GM19043 (cell line): ENCODE results near the gene TTC13.
A peak's percentile ranks its signal among the peaks of the same experiment; 100 is the strongest.
"Not testable (repeated sequence)": the region's sequence is repeated elsewhere in the genome, so short reads cannot be mapped to it uniquely, and the experiment has no call there.

Experiments
- ATAC-seq: cut with Tn5 transposase; IDR thresholded peaks from one replicate; pipeline ENCODE4 v1.9.1; 2021; ENCODE audit warnings: low read depth; ENCODE audit not compliant: unreplicated experiment

The TTC13 gene

DNA sequence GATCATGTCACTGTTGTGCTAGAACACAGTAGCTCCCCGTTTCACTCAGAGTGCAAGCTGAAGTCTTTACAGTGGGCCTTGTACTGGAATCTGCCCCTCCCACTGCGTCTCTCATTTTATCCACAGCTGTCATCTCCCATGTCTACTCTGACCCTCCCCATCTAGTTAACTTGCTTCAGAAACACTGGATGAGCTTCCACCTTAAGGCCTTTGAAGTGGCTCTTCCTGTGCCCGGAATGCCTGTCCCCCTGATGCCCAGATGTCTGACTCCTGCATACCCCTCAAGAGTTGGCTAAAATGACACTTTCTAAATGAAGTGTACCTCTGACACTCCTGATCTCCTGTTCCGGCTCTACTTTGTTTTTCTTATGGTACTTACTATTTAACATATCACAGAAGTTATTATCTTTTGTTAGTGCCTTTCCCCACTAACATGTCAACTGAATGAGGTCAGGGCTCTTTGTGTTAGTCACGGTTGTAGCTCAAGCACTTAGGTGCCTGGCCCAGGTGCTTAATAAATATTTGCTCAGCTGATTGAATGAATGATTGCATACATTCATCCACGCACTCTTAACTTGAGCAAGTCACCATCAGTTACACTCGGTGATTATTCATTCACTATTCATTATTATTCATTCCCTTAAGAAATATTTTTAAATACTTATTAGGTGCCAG lies 13.6 kb upstream of the TTC13 start:
- no peak for ATAC-seq

DNA sequence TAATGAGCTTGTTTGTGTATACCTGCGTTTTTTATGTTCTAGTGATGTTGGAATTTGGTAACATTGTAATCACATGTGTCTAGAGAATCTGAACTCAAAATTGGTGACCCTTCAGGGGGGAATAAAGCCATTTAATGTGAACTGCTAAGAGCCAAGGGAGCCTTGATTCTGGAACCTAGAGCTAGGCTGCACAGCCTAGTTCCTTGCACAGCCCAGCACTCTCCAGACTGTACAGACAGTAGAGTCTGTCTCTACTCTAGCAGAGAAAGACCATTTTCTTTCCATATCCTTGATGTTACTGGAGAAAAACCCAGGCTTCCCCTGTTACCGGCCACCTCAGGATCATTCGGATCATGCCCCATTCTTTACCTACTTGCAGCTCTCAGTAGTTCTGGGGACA lies 8.8 kb upstream of the TTC13 start:
- ATAC-seq: no peak

DNA sequence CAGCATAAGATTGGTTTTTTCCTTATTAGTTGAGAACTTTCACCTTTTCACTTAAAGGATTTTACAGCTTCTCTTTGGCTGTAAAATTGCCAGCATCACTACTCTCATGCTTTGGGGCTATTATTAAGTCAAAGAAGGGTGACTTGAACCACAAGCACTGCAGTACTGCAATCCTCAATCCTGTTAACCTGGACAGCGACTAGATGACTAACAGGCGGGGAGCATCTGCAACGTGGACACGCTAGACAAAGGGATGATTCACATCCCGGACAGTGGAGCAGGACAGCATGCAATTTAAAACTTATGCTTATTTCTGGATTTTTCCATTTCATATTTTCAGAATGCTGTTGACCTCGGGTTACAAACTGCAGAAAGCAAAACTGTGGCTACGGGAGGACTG lies 8.3 kb upstream of the TTC13 start:
- ATAC-seq: no peak

DNA sequence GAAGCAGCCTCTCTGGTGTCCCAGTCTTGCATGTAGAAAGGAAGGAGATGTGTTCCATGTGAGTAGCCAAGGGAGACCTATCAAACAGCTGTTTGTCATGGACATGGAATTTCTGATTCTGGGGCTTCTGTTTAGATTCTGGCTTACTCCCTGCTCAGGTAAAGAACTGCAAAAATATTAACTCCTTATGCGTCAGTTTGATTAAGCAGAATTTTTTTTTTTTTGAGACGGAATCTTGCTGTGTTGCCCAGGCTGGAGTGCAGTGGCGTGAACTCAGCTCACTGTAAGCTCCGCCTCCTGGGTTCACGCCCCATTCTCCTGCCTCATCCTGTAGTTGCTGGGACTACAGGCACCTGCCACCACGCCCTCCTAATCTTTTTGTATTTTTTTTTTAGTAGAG lies 7.0 kb upstream of the TTC13 start:
- no peak for ATAC-seq

DNA sequence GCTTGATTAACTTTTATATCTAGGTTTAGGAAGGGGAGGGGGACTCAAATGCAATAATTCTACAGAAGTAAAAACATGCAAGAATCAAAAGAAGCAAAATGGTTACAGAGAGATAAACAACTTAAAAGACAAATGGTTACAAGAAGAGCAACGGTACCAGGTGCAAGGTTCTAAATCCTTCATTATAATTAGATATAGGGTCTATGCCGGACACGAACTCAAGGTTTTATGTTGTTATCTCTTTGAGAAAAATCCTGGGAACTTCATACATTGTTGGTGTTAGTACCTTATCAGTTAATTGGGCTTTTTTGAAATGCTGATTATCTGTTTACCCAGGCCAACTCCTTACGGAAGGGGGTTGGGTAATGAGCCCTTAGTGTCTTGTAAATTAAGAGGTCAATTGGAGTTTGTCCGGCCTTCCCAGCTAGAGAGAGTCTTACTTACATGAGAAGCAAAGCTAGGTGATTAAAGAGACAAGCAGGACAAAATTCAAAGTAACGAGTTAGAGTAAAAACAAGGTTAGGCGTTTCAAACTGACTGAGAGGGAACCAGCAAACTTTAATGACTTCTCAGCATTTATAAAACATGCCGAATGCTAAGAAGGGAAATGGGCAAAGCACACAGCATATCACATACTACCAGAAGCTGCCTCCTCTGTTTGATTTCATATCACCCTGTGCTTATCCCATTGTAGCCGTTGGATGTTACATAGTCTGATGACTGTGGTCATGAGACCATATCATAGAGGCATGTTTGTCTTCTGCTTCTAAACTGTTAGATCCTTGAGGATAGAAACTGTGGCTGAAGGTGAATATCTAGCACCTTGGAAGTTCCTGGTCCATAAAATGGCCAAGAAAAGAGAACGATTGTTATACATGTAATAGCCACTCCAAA lies 6.2 kb upstream of the TTC13 start:
- not testable (repeated sequence) for ATAC-seq

DNA sequence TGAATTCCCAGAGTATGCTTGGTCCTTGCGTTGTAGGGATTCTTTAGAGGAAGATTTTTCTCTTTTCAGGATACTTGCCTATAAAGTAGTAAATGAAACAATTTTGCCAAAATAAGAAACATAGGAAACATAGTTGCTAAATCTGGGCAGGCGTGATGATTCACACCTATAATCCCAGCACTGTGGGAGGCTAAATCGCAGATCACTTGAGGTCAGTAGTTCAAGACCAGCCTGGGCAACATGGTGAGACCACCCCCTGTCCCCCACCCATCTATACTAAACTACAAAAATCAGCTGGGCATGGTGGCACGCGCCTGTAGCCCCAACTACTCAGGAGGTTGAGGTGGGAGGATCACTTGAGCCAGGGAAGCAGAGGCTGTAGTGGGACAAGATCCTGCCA lies 5.2 kb upstream of the TTC13 start:
- no peak for ATAC-seq

DNA sequence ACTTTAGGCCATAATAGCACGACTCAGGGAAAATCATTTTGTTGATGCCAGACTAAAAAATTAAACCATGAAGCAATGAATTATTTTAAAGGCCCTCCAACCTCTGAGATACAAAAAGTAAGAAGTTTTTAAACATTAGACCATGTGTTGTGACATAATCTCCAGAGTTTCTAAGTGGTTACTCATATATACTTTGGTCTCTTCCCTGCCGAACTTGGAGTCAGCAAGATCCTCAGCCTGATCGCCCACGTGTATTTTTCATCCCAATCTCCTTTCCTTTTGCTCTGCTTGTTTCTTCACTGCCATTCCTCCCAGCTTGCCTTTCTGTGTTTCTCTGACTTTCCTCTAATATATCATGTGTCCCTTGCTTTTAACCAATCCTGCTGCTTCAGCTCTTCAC lies 4.0 kb upstream of the TTC13 start:
- ATAC-seq: no peak

DNA sequence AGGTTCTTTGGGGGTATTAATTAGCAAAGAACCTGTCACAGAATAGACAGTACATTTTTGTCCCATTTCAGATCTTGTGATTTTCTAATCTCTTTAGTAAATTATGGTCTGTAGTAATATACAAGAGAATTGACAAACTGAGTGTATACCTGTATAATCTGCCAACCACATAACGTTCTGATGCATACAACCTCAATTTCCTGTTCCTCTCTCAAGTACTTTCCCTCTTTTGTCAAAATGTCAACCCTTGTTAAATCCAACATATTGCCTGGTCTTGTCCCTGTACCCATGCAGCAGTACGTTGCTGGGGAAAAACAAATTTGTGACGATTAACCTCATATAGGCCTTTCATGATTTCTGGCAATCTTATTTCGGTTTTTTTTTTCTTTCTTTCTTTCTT lies 1.3 kb upstream of the TTC13 start:
- ATAC-seq: no peak

DNA sequence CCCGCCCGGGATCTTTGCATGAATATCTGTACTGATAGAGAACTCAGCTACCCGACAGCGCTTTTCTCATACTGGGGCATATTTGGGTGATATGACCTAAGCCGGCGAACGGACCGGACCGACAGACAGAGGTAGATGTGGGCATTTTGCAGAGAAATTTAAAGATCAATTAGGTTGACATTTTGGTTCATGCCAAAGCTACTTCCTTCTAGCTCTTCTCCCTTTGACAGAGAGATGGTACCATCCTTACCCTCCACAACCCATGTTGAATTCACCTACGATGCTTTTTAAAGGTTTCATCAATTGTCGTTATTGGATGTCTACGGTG lies 692 bp upstream of the TTC13 start:
- no peak for ATAC-seq

DNA sequence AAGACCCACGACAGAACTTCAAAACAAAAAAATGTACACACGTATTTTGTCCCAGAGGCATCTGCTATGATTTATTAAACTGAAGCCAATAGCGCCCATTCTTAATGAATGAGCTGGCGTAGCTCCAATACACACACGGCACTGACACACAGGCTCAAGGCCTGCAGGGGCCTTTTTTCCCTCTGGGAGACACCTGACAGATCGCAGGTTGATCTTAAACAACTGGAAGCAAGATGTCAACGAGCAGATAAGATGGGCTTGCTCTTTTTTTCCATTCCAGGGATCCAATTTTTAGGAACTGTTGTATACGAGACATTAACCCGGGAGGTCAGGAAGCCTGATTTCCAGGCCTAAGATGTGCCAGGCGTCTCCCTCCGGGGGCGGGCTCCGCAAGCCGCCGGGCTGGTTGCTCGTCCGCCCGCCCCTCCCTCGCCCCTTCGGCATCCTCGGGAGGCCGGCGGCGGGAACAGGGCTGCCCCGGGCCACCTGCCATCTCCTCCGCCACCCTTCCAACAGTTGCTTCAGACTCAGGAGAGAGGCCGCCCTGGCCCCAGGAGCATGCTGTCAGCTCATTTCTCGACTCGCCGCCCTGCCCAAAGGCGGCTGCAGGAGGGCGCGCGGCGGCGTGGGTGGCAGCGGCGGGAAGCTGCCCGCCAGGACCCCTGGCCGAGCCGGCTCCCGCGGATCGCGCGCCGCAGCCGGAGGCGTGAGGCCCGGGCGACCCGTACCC lies 735 bp downstream of the TTC13 start:
- peak; percentile 0 for ATAC-seq

DNA sequence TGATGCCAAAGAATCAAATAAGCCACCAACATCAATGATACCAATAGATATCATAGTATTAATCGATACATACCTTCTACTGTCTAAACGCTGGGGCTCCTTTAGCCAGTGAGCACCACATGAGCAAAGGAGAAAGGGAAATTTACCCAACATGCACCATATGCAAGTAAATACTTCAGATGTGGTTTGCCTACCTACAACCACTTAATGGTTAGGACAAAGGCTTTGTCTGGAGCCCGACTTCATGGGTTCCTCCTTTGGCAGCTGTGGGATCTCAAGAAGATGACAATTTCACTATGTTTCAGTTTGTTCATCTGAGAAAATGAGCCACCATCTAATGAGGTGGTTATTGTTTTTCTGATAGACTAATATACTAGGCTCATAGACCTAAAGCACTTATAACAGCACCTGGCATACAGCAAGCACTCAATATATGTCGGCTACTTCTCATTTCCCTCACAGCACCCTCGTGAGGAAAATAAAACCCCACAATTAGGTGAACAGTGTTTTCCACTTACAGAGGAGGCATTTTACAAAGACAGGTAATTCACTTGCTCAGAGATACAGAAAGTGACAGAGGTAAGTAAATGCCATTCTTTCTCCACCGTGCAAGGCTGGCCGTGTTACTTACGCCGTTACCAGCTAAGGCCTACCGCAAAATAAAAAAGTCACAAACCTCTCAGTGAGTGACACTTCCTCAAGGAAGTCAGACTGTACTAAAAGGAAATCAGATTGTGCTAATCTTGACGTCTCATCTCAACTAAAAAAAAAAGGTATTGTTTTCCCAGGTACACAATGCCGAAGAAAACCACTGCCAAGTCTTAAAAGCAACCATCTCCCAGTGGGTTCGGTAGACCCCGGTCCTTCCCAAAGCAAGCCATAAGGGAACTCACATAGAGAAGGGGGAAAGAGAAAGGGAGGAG lies 1.6 kb downstream of the TTC13 start:
- no peak for ATAC-seq

DNA sequence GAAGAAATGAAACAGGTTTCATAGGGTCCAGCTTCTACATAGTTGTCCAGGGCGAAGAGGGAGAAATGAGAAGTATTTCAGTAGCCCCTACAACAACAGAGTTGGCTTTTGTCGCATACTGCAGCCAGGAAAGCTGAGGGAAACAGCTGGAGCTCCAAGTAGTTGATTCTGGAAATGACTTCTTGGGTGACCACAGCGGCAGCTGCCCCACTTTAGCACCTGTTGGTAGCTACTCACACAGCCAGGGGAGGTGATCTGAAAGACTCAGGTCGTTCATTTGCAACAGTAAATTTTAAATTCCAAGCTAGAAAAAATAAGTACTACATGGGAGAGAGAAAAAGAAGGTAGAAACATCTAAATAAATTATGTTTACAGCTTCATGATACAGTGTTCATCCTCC lies 2.3 kb downstream of the TTC13 start:
- no peak for ATAC-seq

DNA sequence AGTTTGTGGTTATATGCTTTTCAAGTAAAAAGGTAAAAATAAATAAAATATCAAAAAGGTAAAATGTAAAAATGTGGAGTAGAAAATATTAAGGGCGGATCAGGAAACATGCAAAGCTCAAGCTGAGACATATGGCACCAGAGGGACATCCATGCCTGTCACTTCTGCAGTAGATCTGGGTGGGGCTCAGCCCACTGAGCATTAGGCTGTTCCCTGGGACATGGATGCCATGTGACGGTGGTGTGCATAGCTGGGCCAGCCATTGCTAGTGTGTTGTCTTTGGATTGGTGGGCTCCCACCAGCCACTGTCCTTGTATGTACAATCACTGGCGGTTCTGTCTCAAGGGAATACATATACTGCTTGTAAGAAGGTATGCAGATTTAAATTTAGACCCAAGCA lies 3.0 kb downstream of the TTC13 start:
- no peak for ATAC-seq

DNA sequence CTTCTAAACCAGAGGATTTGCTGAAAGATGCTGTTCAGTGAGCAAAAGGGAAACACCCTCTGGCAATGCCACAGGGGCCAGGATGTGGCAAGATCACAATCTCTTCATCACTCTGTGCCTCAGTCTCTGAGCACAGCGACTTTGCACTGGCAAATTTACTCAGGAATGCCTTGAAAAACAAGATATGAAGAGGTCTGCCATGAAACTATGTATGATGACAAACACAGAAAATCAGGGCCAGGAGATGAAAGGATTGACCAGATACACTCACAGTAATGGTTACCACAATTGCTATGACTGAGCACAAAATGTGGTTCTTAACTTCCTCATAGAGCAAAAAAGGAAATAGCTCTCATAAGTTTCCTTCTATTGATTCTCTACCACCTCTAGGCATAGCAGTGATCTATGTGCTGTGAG lies 5.8 kb downstream of the TTC13 start:
- ATAC-seq: peak; percentile 81

DNA sequence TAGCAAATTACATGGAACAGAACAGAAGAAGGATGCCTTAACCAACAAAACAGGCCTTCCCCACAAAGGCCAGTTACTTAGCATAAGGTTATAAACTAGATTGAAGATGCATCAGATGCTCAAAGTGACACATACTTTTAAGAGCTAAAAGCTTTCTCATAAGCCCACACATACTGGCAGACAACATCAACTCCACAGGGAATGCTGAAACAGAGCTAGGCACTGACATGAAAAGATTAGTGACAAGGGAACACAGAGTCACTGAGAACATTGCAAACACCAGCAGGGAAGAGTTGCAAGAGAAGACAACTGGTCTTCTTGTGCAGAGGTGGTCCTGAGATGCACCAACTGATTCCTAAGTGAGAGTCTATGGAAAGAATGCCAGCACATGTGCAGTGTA lies 6.9 kb downstream of the TTC13 start:
- ATAC-seq: no peak

DNA sequence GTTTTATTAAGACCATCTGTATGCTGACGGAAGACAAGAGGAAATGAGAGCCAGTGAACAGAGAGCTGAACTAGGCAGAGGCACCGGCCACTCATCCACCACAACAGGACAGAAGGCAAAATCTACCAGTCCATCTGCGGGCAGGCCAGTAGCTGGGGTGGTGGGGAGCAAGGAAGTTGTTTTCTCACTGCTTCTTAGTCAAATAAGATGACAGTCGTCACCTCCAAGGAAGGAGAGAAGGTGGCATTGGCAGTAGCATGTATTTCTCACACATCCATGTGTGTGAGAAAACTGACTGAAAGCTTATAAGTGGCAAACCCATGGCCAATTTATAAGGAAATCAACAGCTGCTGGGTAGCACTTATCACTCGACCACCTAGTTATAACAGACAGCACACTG lies 8.2 kb downstream of the TTC13 start:
- no peak for ATAC-seq

DNA sequence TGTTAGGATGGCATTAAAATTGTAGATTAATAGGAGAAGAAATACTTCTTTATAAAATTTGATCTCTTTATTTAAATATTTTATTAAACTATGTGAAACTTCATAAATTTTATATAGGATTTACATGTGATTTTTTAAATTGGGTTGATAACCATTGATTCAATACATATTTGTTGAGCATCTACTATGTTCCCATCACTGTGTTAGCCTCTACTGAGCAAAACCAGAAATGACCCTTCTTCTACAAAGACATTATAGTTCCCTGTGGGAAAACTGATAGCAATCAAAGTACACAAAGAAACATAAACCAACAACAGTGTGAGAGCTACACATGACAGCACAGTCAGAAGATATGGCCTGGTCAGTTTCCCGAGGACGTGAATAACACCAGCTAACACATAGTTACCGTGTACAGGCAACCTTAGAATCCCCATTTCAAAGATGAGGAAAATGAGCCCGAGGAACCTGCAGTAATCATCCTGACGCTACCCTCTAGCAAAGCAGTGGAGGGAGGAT lies 12.2 kb downstream of the TTC13 start:
- ATAC-seq: no peak

DNA sequence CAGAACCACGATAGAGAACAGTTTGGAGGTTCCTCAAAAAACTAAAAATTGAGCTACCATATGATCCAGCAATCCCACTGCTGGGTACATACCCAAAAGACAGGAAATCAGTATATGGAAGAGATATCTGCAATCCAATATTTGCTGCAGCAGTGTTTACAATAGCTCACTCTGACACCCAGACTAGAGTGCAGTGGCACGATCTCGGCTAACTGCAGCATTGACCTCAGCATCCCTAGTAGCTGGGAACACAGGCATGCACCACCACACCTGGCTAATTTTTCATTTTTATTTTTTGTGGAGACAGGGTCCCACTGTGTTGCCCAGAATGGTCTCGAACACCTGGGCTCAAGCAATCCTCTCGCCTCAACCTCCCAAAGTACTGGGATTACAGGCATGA lies 13.1 kb downstream of the TTC13 start:
- ATAC-seq: no peak

DNA sequence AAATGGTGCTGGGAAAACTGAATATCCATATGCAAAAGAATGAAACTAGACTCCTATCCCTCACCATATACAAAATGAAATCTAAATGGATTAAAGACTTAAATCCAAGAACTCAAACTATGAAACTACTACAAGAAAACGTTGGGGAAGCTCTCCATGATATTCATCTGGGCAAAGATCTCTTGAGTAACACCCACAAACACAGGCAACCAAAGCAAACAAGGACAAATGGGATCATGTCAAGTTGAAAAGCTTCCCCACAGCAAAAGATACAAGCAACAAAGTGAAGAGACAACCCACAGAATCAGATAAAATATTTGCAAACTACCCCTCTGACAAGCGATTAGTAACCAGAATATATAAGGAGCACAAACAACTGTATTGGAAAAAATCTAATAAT lies 13.8 kb downstream of the TTC13 start:
- no peak for ATAC-seq

DNA sequence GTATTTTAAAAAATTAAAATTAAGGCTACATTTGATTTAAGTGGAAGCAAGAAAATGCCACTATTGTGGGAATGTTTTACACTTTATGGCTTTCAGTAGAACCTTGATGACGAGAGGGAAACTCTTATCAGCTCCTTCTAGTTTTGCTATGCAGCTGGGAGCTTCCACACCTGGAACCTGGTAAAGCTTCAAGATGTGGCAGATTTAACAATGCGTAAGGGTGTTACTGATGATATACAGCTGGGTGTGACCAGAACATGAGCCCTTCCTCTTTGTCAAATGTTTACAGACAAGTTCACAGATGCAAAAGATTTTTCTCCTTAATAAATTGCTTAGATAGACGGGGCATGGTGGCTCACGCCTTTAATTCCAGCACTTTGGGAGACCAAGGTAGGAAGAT lies 20.3 kb downstream of the TTC13 start:
- ATAC-seq: no peak
